Measurements from ENCODE around the gene TOLLIP.

- TF ChIP-seq CTCF (IDR thresholded peaks at IDR 0.05; ENCODE audit: control extremely low read depth in 1 of 3, insufficient read depth in 1 of 3, low read depth in 1 of 3, low read length in 3 of 3) (no peak), SIN3A (conservative IDR thresholded peaks at IDR 0.05 in 1 of 2, IDR thresholded peaks at IDR 0.05 in 1 of 2; ENCODE audit: low read depth in 1 of 2, low read length in 2 of 2) (no peak), RBBP5 (IDR thresholded peaks at IDR 0.05; ENCODE audit: borderline replicate concordance, low read depth, low read length) (no peak), POLR2A (IDR thresholded peaks at IDR 0.05; ENCODE audit: control extremely low read depth in 1 of 2, low read depth in 2 of 2, low read length in 2 of 2) (no peak)
Observed at GRCh38 chr11:1303973-1304372, 5.5 kb downstream of the TOLLIP start.
